ENCODE measurements around the gene NPBWR2. TPM values are rescaled to one million over a fixed set of nuclear protein-coding genes. Genes with fewer than 3 reads are reported as not detected.

The NPBWR2 gene
- polyA plus RNA-seq, 1 donor (not counting 4 experiments of a cell fraction or from before 2014, with no cell fraction given): not detected

- Histone ChIP-seq H3K4me2 (ENCODE audit: control insufficient read depth, extremely low read depth, insufficient read depth, low read depth, low read length) (no peak overlapping the region), H3K9ac (ENCODE audit: control insufficient read depth, extremely low read depth, insufficient read depth, low read length) (no peak overlapping the region), H3K79me2 (ENCODE audit: control insufficient read depth, insufficient read depth, low read length) (no peaks in the 10 kb centered on the region), H3K4me1 (ENCODE audit: control insufficient read depth, extremely low read depth, insufficient read depth, low read length) (peaks cover 6% of the 10 kb centered on the region), H3K27me3 (ENCODE audit: control insufficient read depth, extremely low read depth, insufficient read depth, low read length) (peaks cover 40% of the 10 kb centered on the region), H4K20me1 (ENCODE audit: control insufficient read depth, extremely low read depth, insufficient read depth, low read length) (peaks cover 2% of the 10 kb centered on the region), H3K9me1 (ENCODE audit: control insufficient read depth, extremely low read depth, insufficient read depth, low read length) (no peaks in the 10 kb centered on the region), H2AFZ (ENCODE audit: control insufficient read depth, low read length) (no peak overlapping the region), H3K4me3 (ENCODE audit: control insufficient read depth in 2 of 3, extremely low read depth in 1 of 3, insufficient read depth in 2 of 3, low read depth in 1 of 3, low read length in 3 of 3) (no peak overlapping the region), H3K36me3 (ENCODE audit: control insufficient read depth in 2 of 2, extremely low read depth in 1 of 2, insufficient read depth in 2 of 2, low read length in 2 of 2) (no peaks in the 10 kb centered on the region), H3K27ac (ENCODE audit: control insufficient read depth, insufficient read depth, low read length) (no peak overlapping the region), H3K9me3 (ENCODE audit: control insufficient read depth, low read depth, low read length) (no peaks in the 10 kb centered on the region)
- FAIRE-seq (no peak), DNase-seq (ENCODE audit: low read depth, low spot score) (no peak)
- dilution Hi-C loops (cut with MboI; ENCODE audit: extremely low pct_ligation_motif_present, low sequenced_read_pairs): no loop called here
- TF ChIP-seq CTCF (optimal IDR thresholded peaks at IDR 0.05 in 1 of 3, IDR thresholded peaks at IDR 0.05 in 1 of 3, conservative IDR thresholded peaks at IDR 0.05 in 1 of 3; ENCODE audit: extremely low read depth in 1 of 3, insufficient read depth in 2 of 3, low read length in 3 of 3): no peak
- TF ChIP-seq EZH2 (IDR thresholded peaks at IDR 0.05; ENCODE audit: low read length): no peak
Measured at GRCh38 chr20:64086801-64087200, 20.6 kb downstream of the NPBWR2 start.

- no peaks in the 10 kb centered on the region for H3K9me1 ChIP-seq (ENCODE audit: control insufficient read depth, extremely low read depth, insufficient read depth, low read length)
- H3K27me3 ChIP-seq (ENCODE audit: control insufficient read depth, extremely low read depth, insufficient read depth, low read length): peaks cover 43% of the 10 kb centered on the region
- TF ChIP-seq EZH2 (IDR thresholded peaks at IDR 0.05; ENCODE audit: low read length) (no peak), CTCF (optimal IDR thresholded peaks at IDR 0.05 in 1 of 3, IDR thresholded peaks at IDR 0.05 in 1 of 3, conservative IDR thresholded peaks at IDR 0.05 in 1 of 3; ENCODE audit: extremely low read depth in 1 of 3, insufficient read depth in 2 of 3, low read length in 3 of 3) (no peak)
- FAIRE-seq (no peak), DNase-seq (ENCODE audit: low read depth, low spot score) (no peak)
- no peak overlapping the region for H3K9ac ChIP-seq (ENCODE audit: control insufficient read depth, extremely low read depth, insufficient read depth, low read length)
- H2AFZ ChIP-seq (ENCODE audit: control insufficient read depth, low read length): no peak overlapping the region
- H3K4me2 ChIP-seq (ENCODE audit: control insufficient read depth, extremely low read depth, insufficient read depth, low read depth, low read length): no peak overlapping the region
- dilution Hi-C loops (cut with MboI; ENCODE audit: extremely low pct_ligation_motif_present, low sequenced_read_pairs): no loop called here
- peaks cover 6% of the 10 kb centered on the region for H3K4me1 ChIP-seq (ENCODE audit: control insufficient read depth, extremely low read depth, insufficient read depth, low read length)
- no peak overlapping the region for H3K4me3 ChIP-seq (ENCODE audit: control insufficient read depth in 2 of 3, extremely low read depth in 1 of 3, insufficient read depth in 2 of 3, low read depth in 1 of 3, low read length in 3 of 3)
- no peaks in the 10 kb centered on the region for H3K79me2 ChIP-seq (ENCODE audit: control insufficient read depth, insufficient read depth, low read length)
- no peaks in the 10 kb centered on the region for H3K36me3 ChIP-seq (ENCODE audit: control insufficient read depth in 2 of 2, extremely low read depth in 1 of 2, insufficient read depth in 2 of 2, low read length in 2 of 2)
- H4K20me1 ChIP-seq (ENCODE audit: control insufficient read depth, extremely low read depth, insufficient read depth, low read length): no peaks in the 10 kb centered on the region
- no peak overlapping the region for H3K27ac ChIP-seq (ENCODE audit: control insufficient read depth, insufficient read depth, low read length)
- no peaks in the 10 kb centered on the region for H3K9me3 ChIP-seq (ENCODE audit: control insufficient read depth, low read depth, low read length)
Measured at GRCh38 chr20:64084685-64085152, 22.6 kb downstream of the NPBWR2 start.

Measured in keratinocyte (primary cell).